ENCODE measurements around the gene BPTF.

The BPTF gene

DNA sequence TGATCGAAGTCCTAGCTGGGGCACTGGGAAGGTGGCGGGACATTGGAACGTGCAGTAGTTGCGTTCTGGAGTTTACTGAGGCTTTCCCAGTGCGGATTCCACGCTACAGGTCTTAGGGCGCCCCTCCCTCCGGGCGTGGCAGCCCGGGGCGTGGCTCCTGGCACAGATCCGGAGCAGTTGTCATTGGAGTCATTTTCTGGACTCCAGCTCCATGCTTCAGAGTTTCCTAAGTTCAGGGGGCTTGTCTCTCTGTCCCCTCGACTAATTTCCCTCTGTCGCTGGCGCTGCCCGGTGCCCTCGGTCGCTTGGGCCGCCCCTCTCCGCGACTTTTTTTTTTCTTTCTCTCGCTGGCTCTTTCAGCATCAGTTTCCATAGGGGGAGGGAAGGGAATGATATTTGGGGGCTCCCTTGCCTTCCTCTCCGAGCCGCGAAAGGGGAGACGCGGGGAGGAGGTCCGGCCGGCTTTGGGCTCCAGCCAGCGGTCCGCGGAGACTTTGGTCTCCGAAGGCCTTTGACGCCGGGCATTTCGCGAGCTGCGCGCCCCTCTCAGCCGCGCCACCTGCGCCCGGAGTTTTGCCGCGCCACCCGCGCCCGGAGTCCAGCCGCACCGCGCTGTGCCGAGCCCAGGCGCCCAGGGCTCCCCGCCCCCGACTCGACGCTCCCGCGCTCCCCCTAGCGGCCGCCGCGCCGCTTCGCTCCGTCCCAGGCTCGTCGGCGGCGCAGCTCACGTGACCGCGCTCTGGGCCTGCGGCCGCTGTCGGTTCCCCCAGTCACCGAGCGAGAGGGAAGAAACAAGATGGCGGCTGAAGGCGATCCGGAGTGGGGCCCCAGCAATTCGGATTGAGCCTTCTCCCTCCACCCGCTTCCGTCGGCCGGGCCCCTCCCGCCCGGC, at the start of gene BPTF:
TSS of gene BPTF (plus strand) at position 769 of the 892 bp plus-strand sequence. CDS start 222 bp downstream, outside the sequence.
- TF ChIP-seq, protein P1, sequence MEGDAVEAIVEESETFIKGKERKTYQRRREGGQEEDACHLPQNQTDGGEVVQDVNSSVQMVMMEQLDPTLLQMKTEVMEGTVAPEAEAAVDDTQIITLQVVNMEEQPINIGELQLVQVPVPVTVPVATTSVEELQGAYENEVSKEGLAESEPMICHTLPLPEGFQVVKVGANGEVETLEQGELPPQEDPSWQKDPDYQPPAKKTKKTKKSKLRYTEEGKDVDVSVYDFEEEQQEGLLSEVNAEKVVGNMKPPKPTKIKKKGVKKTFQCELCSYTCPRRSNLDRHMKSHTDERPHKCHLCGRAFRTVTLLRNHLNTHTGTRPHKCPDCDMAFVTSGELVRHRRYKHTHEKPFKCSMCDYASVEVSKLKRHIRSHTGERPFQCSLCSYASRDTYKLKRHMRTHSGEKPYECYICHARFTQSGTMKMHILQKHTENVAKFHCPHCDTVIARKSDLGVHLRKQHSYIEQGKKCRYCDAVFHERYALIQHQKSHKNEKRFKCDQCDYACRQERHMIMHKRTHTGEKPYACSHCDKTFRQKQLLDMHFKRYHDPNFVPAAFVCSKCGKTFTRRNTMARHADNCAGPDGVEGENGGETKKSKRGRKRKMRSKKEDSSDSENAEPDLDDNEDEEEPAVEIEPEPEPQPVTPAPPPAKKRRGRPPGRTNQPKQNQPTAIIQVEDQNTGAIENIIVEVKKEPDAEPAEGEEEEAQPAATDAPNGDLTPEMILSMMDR (IDR thresholded peaks at IDR 0.05; ENCODE audit: low read length, missing control alignments): peak; percentile 39
- H3K4me3 ChIP-seq (replicated peaks; ENCODE audit: low read depth, low read length): peak within 1 kb of the TSS; percentile 85
- DNase-seq (ENCODE audit: low read depth): peak; percentile 90

DNA sequence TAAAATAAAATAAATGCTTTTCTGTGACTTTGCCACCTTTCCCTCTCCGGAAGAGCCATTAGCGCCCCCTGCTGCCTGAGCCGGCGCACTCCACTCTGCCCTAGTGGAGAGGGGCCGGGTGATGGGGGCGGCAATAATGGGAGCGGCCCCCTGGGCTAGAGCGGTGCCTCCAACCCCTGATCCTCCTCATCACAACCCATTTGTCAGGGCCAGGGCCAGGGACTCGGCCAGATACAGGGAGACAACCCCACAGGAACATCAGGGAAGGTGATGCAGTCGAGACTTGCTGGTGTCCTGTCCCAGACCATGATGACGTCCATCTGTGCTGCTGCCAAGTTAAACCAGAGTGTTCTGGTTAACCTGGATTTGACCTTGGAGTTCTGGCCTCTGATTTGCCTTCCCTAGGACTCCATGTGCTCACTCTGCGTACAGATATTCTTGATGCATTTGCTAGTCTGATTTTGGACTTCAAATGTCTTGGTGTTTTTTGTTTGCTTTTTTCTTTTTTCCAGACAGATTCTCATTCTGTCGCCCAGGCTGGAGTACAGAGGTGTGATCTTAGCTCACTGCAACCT, 46.1 kb upstream of the BPTF start:
- TF ChIP-seq, protein P1 (IDR thresholded peaks at IDR 0.05; ENCODE audit: low read length, missing control alignments): peak; percentile 51
- H3K4me3 ChIP-seq (replicated peaks; ENCODE audit: low read depth, low read length): no peak overlapping the region
- peak; percentile 73 for DNase-seq (ENCODE audit: low read depth)

DNA sequence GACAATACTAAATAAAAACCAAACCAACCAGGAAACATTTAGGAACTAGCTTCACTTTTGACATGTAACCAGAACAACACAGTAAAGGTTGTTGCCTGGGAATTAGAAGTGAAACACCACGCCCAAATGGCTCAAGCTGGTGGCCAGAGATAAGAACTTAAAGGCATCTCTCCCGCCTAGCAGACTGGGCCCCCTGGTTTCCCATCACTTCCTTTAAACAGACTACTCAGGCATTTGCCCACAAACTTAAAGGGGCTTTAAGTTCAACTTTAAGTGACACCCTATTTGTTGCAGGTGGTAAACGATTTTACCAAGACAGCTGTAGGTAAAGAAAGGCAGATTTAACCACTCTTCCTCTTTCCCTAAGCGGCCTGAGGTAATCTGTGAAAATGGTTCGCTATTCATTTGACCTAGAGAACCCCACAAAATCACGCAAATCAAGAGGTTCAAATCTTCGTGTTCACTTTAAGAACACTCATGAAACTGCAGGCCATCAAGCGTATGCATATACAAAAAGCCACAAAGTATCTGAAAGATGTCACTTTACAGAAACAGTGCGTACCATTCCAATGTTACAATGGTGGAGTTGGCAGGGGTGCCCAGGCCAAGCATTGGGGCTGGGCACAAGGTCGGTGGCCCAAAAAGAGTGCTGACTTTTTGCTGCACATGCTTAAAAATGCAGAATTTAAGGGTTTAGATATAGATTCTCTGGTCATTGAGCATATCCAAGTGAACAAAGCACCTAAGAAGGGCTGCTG, 40.8 kb upstream of the BPTF start:
- no peak for DNase-seq (ENCODE audit: low read depth)
- TF ChIP-seq, protein P1 (IDR thresholded peaks at IDR 0.05; ENCODE audit: low read length, missing control alignments): no peak
- H3K4me3 ChIP-seq (replicated peaks; ENCODE audit: low read depth, low read length): no peak overlapping the region

DNA sequence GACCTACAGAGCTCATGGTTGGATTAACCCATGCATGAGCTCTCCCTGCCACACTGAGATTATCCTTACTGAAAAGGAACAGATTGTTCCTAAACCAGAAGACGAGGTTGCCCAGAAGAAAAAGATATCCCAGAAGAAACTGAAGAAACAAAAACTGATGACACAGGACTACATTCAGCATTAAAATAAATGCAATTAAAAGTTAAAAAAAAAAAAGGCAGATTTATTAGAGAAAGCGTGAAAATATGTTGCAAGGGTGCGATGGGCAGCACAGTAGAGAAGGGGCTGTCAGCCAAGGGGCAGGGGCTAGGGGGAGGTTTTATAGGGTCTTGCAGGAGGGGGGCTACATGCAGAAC, 40.2 kb upstream of the BPTF start:
- H3K4me3 ChIP-seq (replicated peaks; ENCODE audit: low read depth, low read length): no peak overlapping the region
- no peak for DNase-seq (ENCODE audit: low read depth)
- TF ChIP-seq, protein P1 (IDR thresholded peaks at IDR 0.05; ENCODE audit: low read length, missing control alignments): no peak

GRCh38 chr17:67785504-67785903, 39.8 kb upstream of the BPTF start:
- no peak for DNase-seq (ENCODE audit: low read depth)
- no peak overlapping the region for H3K4me3 ChIP-seq (replicated peaks; ENCODE audit: low read depth, low read length)
- TF ChIP-seq, protein P1 (IDR thresholded peaks at IDR 0.05; ENCODE audit: low read length, missing control alignments): no peak

GRCh38 chr17:67800495-67800928, 24.8 kb upstream of the BPTF start:
- no peak overlapping the region for H3K4me3 ChIP-seq (replicated peaks; ENCODE audit: low read depth, low read length)
- TF ChIP-seq, protein P1 (IDR thresholded peaks at IDR 0.05; ENCODE audit: low read length, missing control alignments): peak; percentile 77
- peak; percentile 86 for DNase-seq (ENCODE audit: low read depth)
